ENCODE measurements around the gene ZNF579. TPM values are rescaled to one million over a fixed set of nuclear protein-coding genes. Genes with fewer than 3 reads are reported as not detected.

ZNF579 gene
- total RNA-seq, 1 experiment from 2014 or later = 49.0 TPM

GRCh38 chr19:55592391-55593090 is 11.9 kb upstream of the ZNF579 start:
- peaks cover 4% of the 10 kb centered on the region; the same call in 1 of the 2 replicates for H3K36me3 ChIP-seq (ENCODE audit: low read depth)
- POLR2A ChIA-PET (ENCODE audit: unreplicated experiment) = no interaction called here
- no peak overlapping the region for H3K27ac ChIP-seq
- no peak overlapping the region for H3K4me3 ChIP-seq
- no peaks in the 10 kb centered on the region for H3K9me3 ChIP-seq (ENCODE audit: insufficient read depth, low read depth)
- peaks cover 32% of the 10 kb centered on the region for H3F3A ChIP-seq (ENCODE audit: insufficient read depth, low read depth)
- CTCF ChIA-PET = no interaction called here
- H3K79me2 ChIP-seq (ENCODE audit: low read depth) = no peaks in the 10 kb centered on the region
- H3K4me2 ChIP-seq = no peak overlapping the region
- DNase-seq = no peak
- H2AFZ ChIP-seq = no peak overlapping the region
- no peaks in the 10 kb centered on the region for H3K27me3 ChIP-seq (ENCODE audit: insufficient read depth, low read depth)
- H4K20me1 ChIP-seq (ENCODE audit: insufficient read depth) = no peaks in the 10 kb centered on the region
- no TSS peak for BruUV-seq (replicated peaks)
- intact Hi-C loops (cut with micrococcal nuclease; ENCODE audit: unreplicated experiment) = no loop called here
- TF ChIP-seq EZH2 (IDR thresholded peaks at IDR 0.05; ENCODE audit: low read depth) (no peak), CTCF (conservative IDR thresholded peaks at IDR 0.05) (no peak)
- no peaks in the 10 kb centered on the region for H3K9me2 ChIP-seq (ENCODE audit: insufficient read depth)
- H3K4me1 ChIP-seq (replicated peaks; ENCODE audit: insufficient read depth) = no peaks in the 10 kb centered on the region

GRCh38 chr19:55591555-55591954 is 10.9 kb upstream of the ZNF579 start:
- TF ChIP-seq CTCF (conservative IDR thresholded peaks at IDR 0.05) (no peak), EZH2 (IDR thresholded peaks at IDR 0.05; ENCODE audit: low read depth) (no peak)
- DNase-seq = no peak
- no peaks in the 10 kb centered on the region for H3K27me3 ChIP-seq (ENCODE audit: insufficient read depth, low read depth)
- H3K36me3 ChIP-seq (ENCODE audit: low read depth) = no peaks in the 10 kb centered on the region; the same call in 1 of the 2 replicates
- intact Hi-C loops (cut with micrococcal nuclease; ENCODE audit: unreplicated experiment) = no loop called here
- ChIA-PET POLR2A (ENCODE audit: unreplicated experiment) (no interaction called here), CTCF (no interaction called here)
- H2AFZ ChIP-seq = no peak overlapping the region
- H3K4me1 ChIP-seq (replicated peaks; ENCODE audit: insufficient read depth) = peaks cover 3% of the 10 kb centered on the region
- BruUV-seq (replicated peaks) = no TSS peak
- H3K9me3 ChIP-seq (ENCODE audit: insufficient read depth, low read depth) = no peaks in the 10 kb centered on the region
- H3K27ac ChIP-seq = no peak overlapping the region
- H3K79me2 ChIP-seq (ENCODE audit: low read depth) = no peaks in the 10 kb centered on the region
- no peak overlapping the region for H3K4me2 ChIP-seq
- no peaks in the 10 kb centered on the region for H4K20me1 ChIP-seq (ENCODE audit: insufficient read depth)
- no peaks in the 10 kb centered on the region for H3K9me2 ChIP-seq (ENCODE audit: insufficient read depth)
- peaks cover 37% of the 10 kb centered on the region for H3F3A ChIP-seq (ENCODE audit: insufficient read depth, low read depth)
- H3K4me3 ChIP-seq = no peak overlapping the region

- H3K36me3 ChIP-seq (ENCODE audit: low read depth) = no peaks in the 10 kb centered on the region; the same call in 1 of the 2 replicates
- DNase-seq = peak in 1 of 2 experiments; percentile 59
- no peak overlapping the region for H3K4me2 ChIP-seq
- peaks cover 36% of the 10 kb centered on the region for H3F3A ChIP-seq (ENCODE audit: insufficient read depth, low read depth)
- H3K27me3 ChIP-seq (ENCODE audit: insufficient read depth, low read depth) = no peaks in the 10 kb centered on the region
- CTCF ChIA-PET = no interaction called here
- POLR2A ChIA-PET (ENCODE audit: unreplicated experiment) = no interaction called here
- no peak overlapping the region for H3K4me3 ChIP-seq
- peaks cover 10% of the 10 kb centered on the region for H3K4me1 ChIP-seq (replicated peaks; ENCODE audit: insufficient read depth)
- no peaks in the 10 kb centered on the region for H3K9me3 ChIP-seq (ENCODE audit: insufficient read depth, low read depth)
- intact Hi-C loops (cut with micrococcal nuclease; ENCODE audit: unreplicated experiment) = no loop called here
- no peaks in the 10 kb centered on the region for H4K20me1 ChIP-seq (ENCODE audit: insufficient read depth)
- H2AFZ ChIP-seq = no peak overlapping the region
- H3K9me2 ChIP-seq (ENCODE audit: insufficient read depth) = no peaks in the 10 kb centered on the region
- no peaks in the 10 kb centered on the region for H3K79me2 ChIP-seq (ENCODE audit: low read depth)
- BruUV-seq (replicated peaks) = no TSS peak
- no peak for TF ChIP-seq EZH2 (IDR thresholded peaks at IDR 0.05; ENCODE audit: low read depth)
- no peak for TF ChIP-seq CTCF (conservative IDR thresholded peaks at IDR 0.05)
- no peak overlapping the region for H3K27ac ChIP-seq
Observed at GRCh38 chr19:55590617-55591016, 10.0 kb upstream of the ZNF579 start.

Data from PC-9 (cell line).